ENCODE data around the gene PODXL. TPM values are rescaled to one million over a fixed set of nuclear protein-coding genes. Genes with fewer than 3 reads are reported as not detected.

The PODXL gene
- total RNA-seq, 4 donors from 2014 or later, result 7.6 to 44.5 (median 20.2) TPM

DNA sequence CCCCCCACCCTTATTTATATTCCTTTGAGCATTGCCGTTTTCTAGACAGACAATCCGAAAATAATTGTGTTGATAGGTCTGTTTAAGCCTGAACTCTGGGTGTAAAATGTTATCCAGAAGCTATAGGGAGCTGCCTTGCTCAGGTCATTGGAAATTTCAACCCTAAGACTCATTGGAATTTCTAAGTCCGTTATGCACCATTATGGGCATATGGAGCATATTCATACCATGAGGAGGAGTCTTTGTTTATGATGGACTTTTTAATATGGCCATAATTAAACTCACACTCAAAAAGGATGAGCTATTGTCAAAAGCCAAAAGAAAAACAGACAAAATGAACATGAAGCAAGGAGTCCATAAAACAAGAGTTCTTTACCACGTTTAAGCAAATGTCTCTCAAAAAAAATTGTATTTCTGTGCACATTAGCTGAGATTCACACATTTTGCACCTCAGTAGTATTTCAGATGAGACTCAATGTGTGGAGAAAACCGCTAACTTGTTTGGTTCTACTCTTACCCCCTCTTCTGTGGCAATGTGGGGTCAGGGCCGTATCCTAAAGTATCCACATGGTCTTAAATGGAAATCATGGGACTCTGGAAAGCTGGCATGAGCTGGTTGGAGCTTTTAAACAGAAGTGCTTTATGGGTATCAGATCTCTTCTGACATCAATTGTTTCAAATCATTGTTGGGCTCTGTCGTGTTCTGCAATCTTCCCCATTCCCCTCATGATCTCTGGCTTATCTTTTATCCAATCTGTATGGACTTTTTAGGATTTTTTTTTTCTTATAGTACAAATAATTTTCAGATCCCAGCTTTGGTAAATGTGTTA, 60.5 kb downstream of the PODXL start:
- TF ChIP-seq, protein P1, sequence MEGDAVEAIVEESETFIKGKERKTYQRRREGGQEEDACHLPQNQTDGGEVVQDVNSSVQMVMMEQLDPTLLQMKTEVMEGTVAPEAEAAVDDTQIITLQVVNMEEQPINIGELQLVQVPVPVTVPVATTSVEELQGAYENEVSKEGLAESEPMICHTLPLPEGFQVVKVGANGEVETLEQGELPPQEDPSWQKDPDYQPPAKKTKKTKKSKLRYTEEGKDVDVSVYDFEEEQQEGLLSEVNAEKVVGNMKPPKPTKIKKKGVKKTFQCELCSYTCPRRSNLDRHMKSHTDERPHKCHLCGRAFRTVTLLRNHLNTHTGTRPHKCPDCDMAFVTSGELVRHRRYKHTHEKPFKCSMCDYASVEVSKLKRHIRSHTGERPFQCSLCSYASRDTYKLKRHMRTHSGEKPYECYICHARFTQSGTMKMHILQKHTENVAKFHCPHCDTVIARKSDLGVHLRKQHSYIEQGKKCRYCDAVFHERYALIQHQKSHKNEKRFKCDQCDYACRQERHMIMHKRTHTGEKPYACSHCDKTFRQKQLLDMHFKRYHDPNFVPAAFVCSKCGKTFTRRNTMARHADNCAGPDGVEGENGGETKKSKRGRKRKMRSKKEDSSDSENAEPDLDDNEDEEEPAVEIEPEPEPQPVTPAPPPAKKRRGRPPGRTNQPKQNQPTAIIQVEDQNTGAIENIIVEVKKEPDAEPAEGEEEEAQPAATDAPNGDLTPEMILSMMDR (IDR thresholded peaks at IDR 0.05; ENCODE audit: low read depth), result no peak

DNA sequence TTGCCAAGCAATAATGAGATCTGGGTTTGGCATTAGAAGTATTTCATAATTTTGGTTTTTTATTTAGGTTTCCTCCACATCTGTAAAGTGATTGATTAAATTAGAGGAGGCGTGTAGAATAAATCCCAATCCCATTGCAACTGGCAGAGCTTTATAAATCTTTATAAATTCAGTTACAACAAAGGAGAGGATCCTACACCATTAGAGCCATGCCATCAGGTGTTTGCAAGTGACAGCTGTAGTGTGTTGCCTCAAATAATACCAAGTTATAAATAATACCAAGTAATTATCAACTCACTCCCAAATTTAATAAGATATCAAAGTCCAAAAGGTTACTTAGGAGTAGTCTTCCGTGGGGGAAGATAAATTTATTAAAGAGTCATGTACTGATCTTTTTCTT, 62.2 kb downstream of the PODXL start:
- TF ChIP-seq, protein P1 (IDR thresholded peaks at IDR 0.05; ENCODE audit: low read depth), result no peak

DNA sequence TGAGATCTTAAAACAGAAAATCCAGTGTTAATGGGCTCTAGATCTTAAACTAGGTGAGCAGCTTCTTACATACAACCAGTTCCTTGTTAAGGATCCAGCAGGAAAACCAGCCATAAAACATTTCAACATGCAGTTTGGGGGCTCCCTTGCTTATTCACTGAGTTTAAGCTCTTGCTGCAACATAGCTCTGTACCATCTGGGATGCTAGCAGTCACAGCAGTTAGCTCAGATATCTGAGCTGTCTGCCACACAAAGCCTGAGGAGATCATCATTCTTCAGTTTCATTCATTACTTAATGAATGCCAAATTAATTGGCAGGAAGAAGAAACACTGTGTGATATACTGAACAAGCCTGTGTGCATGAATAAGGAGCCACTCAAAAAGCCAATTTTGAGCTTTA, 62.8 kb downstream of the PODXL start:
- TF ChIP-seq, protein P1 (IDR thresholded peaks at IDR 0.05; ENCODE audit: low read depth), result no peak

DNA sequence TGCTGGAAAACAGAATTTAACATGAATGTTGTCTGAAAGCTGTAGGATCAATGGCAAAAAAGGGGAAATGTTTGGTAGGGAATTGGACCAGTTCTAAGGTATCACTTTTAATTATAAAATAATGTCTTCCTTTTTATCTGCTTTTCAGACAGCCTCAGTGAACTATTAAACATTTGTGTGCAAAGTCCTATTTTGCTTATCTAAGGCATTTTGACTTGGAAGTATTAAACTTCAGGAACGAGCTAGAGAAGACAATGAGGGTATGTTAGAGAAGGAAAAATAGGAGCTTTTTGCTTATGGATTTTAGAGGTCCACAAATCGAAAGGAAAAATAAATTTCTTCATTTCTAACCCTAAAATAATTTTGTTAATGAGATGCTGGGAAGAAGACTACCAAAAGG, 63.3 kb downstream of the PODXL start:
- TF ChIP-seq, protein P1 (IDR thresholded peaks at IDR 0.05; ENCODE audit: low read depth), result no peak

DNA sequence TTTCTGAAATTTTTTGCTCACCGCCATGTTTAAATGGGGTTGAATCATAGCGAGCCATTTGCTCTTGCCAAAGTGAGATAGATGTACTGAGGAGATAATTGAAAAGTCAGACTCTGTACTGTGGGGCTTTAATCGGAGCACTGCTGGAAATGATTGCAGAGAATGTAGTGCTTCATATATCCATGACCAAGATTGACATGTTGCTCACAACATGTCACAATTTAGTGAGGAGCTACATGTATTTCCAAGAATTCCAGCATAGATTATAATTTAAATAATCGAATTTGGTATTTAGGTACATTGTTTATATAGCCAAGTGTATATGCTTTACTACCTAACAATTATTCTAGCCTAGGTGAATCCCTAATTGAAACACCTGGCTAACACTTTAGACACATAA, 66.5 kb downstream of the PODXL start:
- TF ChIP-seq, protein P1 (IDR thresholded peaks at IDR 0.05; ENCODE audit: low read depth), result no peak

DNA sequence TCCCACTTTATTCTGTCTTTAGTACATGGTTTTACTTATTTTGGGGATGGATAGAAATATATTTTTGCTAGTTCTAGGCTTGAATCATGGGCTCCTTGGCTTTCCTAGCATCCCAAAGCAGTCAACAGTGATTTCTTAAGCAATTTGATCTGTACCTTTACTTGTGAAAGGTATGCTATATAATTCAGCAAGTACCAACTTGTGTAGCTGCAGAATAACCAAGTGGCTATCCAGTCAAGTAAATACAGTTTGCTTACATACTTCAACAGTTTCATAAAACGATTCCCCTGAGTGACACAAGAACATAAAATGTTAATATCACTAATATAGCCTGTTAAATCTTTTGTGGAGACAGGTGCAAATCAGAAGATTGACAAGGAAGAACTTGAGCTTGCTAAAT, 67.2 kb downstream of the PODXL start:
- TF ChIP-seq, protein P1 (IDR thresholded peaks at IDR 0.05; ENCODE audit: low read depth), result no peak

DNA sequence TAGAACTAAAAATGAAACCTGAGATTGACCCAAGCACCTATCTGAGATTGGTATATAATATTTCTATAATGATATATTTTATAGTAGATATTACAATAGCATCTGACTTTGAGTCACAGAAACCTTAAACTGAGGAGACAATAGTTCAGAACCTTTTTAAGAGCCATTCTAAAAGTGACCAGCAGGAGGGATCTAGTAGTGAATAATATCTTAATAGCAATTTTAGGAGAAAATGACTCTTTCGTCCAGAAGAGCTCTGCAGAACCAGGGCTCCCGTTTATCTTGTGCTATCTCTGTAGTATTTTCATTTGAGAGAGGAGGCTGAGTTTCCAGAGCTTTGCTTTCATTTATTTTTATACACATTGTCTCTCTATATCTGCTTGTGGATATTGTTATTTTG, 68.1 kb downstream of the PODXL start:
- TF ChIP-seq, protein P1 (IDR thresholded peaks at IDR 0.05; ENCODE audit: low read depth), result no peak

Data from subcutaneous adipose tissue (tissue), 4 donors.